GM21723 (cell line): ENCODE results near the gene IL12B.
"Not testable (repeated sequence)": the region's sequence is repeated elsewhere in the genome, so short reads cannot be mapped to it uniquely, and the experiment has no call there.

Source experiments
- ATAC-seq: cut with Tn5 transposase; IDR thresholded peaks from one replicate; pipeline ENCODE4 v1.9.1; 2021; ENCODE audit warnings: mild to moderate bottlenecking, moderate library complexity; ENCODE audit not compliant: unreplicated experiment

The IL12B gene

GRCh38 chr5:159333545-159333925 lies 3.2 kb upstream of the IL12B start:
- ATAC-seq = no peak

- ATAC-seq = no peak
These were observed 2.7 kb upstream of the IL12B start for GRCh38 chr5:159332800-159333544.

GRCh38 chr5:159331093-159331973 lies 1.0 kb upstream of the IL12B start:
- peak; percentile 83 for ATAC-seq

- no peak for ATAC-seq
These were observed 5.3 kb downstream of the IL12B start for GRCh38 chr5:159324986-159325385.

- ATAC-seq = no peak
These were observed 6.1 kb downstream of the IL12B start for GRCh38 chr5:159324102-159324755.

GRCh38 chr5:159322180-159322579 lies 8.1 kb downstream of the IL12B start:
- ATAC-seq = no peak

- ATAC-seq = no peak
These were observed 10.5 kb downstream of the IL12B start for GRCh38 chr5:159319832-159320231.

- no peak for ATAC-seq
These were observed 10.9 kb downstream of the IL12B start for GRCh38 chr5:159319363-159319762.

GRCh38 chr5:159318448-159318847 lies 11.8 kb downstream of the IL12B start:
- no peak for ATAC-seq

GRCh38 chr5:159317849-159318248 lies 12.4 kb downstream of the IL12B start:
- ATAC-seq = no peak

GRCh38 chr5:159316519-159317383 lies 13.5 kb downstream of the IL12B start:
- peak; percentile 54 for ATAC-seq

- ATAC-seq = no peak
These were observed 17.1 kb downstream of the IL12B start for GRCh38 chr5:159313197-159313596.

- ATAC-seq = no peak
These were observed 19.2 kb downstream of the IL12B start for GRCh38 chr5:159311063-159311462.

GRCh38 chr5:159310511-159310910 lies 19.8 kb downstream of the IL12B start:
- no peak for ATAC-seq

GRCh38 chr5:159309689-159310433 lies 20.4 kb downstream of the IL12B start:
- no peak for ATAC-seq

- no peak for ATAC-seq
These were observed 25.2 kb downstream of the IL12B start for GRCh38 chr5:159304961-159305595.

GRCh38 chr5:159303286-159303685 lies 27.0 kb downstream of the IL12B start:
- no peak for ATAC-seq

GRCh38 chr5:159301929-159302860 lies 28.1 kb downstream of the IL12B start:
- ATAC-seq = not testable (repeated sequence)
